ENCODE results near the gene SUCLG2. TPM values are rescaled to one million over a fixed set of nuclear protein-coding genes. Genes with fewer than 3 reads are reported as not detected.

SUCLG2 gene
- polyA plus RNA-seq, 1 donor, result 143 TPM

DNA sequence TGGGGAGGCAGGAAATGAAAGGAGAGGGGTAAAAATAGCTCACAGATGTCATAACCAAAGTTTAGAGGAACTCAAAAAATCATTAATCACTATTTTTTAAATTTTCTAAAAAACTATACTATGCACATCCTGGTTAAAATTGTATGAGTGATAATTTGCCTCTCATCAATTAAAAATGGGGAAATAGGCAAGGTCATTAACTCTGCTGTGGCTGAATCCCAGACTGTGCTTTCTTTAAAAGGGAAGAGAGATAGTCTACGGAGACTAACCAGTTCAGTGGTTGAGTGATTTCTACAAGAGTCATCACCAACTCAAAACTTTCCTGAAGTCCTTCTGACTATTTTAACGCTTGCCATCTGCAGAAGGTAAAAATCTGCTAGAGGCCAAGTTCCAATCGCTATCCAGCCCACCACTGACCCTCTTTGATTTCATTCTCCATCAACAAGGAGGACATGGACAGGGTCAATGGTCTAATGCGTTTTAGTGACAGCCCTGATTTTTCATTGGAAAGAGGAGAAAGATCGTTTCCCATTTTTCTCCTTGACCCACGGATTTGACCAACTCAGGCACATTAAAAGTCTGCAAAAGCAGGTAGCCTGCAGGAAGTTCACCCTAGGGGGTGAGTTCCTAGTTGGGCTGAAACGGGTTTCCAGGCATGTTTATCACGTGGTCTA is 850 bp downstream of the SUCLG2 start:
- Histone ChIP-seq H3K4me1 (ENCODE audit: control insufficient read depth, insufficient read depth, low read length) (peaks cover 17% of the 10 kb centered on the region), H3K36me3 (ENCODE audit: control insufficient read depth, insufficient read depth, low read length) (no peaks in the 10 kb centered on the region), H3K27me3 (ENCODE audit: control insufficient read depth, insufficient read depth, low read length) (no peaks in the 10 kb centered on the region), H3K9me3 (ENCODE audit: control insufficient read depth, low read depth, low read length) (no peaks in the 10 kb centered on the region), H3K27ac (ENCODE audit: low read length) (peak overlapping the region; percentile 88), H3K4me3 (ENCODE audit: low read length) (peak overlapping the region; percentile 85)
- DNase-seq, result no peak
- 0% methylated on average over 1 of the region's 8 CpGs for WGBS (ENCODE audit: insufficient coverage, low lambda C conversion rate)

DNA sequence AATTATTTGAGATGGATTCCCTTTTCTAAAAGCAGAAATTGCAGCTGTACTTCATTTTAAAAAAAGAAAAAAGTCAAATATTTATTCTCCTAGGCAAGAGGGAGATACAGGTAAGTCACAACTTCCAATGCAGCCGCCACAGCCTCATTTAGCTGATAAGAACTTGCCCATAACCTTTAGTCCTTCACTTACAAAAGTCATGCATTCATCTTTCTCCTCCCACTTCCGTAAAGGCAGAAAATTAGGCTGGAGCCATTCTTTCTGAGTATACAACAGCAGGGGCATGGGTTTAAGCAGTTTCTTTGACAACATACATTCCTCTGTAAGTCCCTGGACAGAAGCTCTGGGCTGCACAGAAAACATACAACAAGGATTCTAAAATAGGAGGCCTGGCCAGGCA is 4.3 kb downstream of the SUCLG2 start:
- peaks cover 39% of the 10 kb centered on the region for H3K4me1 ChIP-seq (ENCODE audit: control insufficient read depth, insufficient read depth, low read length)
- no peaks in the 10 kb centered on the region for H3K27me3 ChIP-seq (ENCODE audit: control insufficient read depth, insufficient read depth, low read length)
- no peak overlapping the region for H3K4me3 ChIP-seq (ENCODE audit: low read length)
- DNase-seq, result peak; percentile 40 to 68
- no peaks in the 10 kb centered on the region for H3K9me3 ChIP-seq (ENCODE audit: control insufficient read depth, low read depth, low read length)
- no CpG with 5 or more reads among the region's 2 CpGs for WGBS (ENCODE audit: insufficient coverage, low lambda C conversion rate)
- H3K27ac ChIP-seq (ENCODE audit: low read length), result peak overlapping the region; percentile 80
- no peaks in the 10 kb centered on the region for H3K36me3 ChIP-seq (ENCODE audit: control insufficient read depth, insufficient read depth, low read length)

- Histone ChIP-seq H3K36me3 (ENCODE audit: control insufficient read depth, insufficient read depth, low read length) (no peaks in the 10 kb centered on the region), H3K4me3 (ENCODE audit: low read length) (no peak overlapping the region), H3K9me3 (ENCODE audit: control insufficient read depth, low read depth, low read length) (no peaks in the 10 kb centered on the region), H3K4me1 (ENCODE audit: control insufficient read depth, insufficient read depth, low read length) (peaks cover 39% of the 10 kb centered on the region), H3K27me3 (ENCODE audit: control insufficient read depth, insufficient read depth, low read length) (no peaks in the 10 kb centered on the region), H3K27ac (ENCODE audit: low read length) (peak overlapping the region; percentile 80)
- 29% methylated on average over 1 of the region's 3 CpGs for WGBS (ENCODE audit: insufficient coverage, low lambda C conversion rate)
- no peak for DNase-seq
Observed at GRCh38 chr3:67649681-67650080, 4.7 kb downstream of the SUCLG2 start.

GRCh38 chr3:67648701-67649100 is 5.7 kb downstream of the SUCLG2 start:
- H3K27ac ChIP-seq (ENCODE audit: low read length), result peak overlapping the region; percentile 80
- DNase-seq, result no peak
- no peaks in the 10 kb centered on the region for H3K9me3 ChIP-seq (ENCODE audit: control insufficient read depth, low read depth, low read length)
- H3K4me3 ChIP-seq (ENCODE audit: low read length), result no peak overlapping the region
- no peaks in the 10 kb centered on the region for H3K36me3 ChIP-seq (ENCODE audit: control insufficient read depth, insufficient read depth, low read length)
- no CpG with 5 or more reads among the region's 4 CpGs for WGBS (ENCODE audit: insufficient coverage, low lambda C conversion rate)
- no peaks in the 10 kb centered on the region for H3K27me3 ChIP-seq (ENCODE audit: control insufficient read depth, insufficient read depth, low read length)
- peaks cover 39% of the 10 kb centered on the region for H3K4me1 ChIP-seq (ENCODE audit: control insufficient read depth, insufficient read depth, low read length)

- Histone ChIP-seq H3K4me3 (ENCODE audit: low read length) (no peak overlapping the region), H3K36me3 (ENCODE audit: control insufficient read depth, insufficient read depth, low read length) (peaks cover 2% of the 10 kb centered on the region), H3K9me3 (ENCODE audit: control insufficient read depth, low read depth, low read length) (no peaks in the 10 kb centered on the region), H3K27ac (ENCODE audit: low read length) (peak overlapping the region; percentile 80), H3K27me3 (ENCODE audit: control insufficient read depth, insufficient read depth, low read length) (no peaks in the 10 kb centered on the region), H3K4me1 (ENCODE audit: control insufficient read depth, insufficient read depth, low read length) (peaks cover 39% of the 10 kb centered on the region)
- peak; percentile 40 to 78 for DNase-seq
- no CpG with 5 or more reads among the region's 4 CpGs for WGBS (ENCODE audit: insufficient coverage, low lambda C conversion rate)
Observed at GRCh38 chr3:67648229-67648628, 6.2 kb downstream of the SUCLG2 start.

- Histone ChIP-seq H3K36me3 (ENCODE audit: control insufficient read depth, insufficient read depth, low read length) (peaks cover 2% of the 10 kb centered on the region), H3K4me3 (ENCODE audit: low read length) (no peak overlapping the region), H3K27me3 (ENCODE audit: control insufficient read depth, insufficient read depth, low read length) (no peaks in the 10 kb centered on the region), H3K9me3 (ENCODE audit: control insufficient read depth, low read depth, low read length) (no peaks in the 10 kb centered on the region), H3K27ac (ENCODE audit: low read length) (peak overlapping the region; percentile 80), H3K4me1 (ENCODE audit: control insufficient read depth, insufficient read depth, low read length) (peaks cover 39% of the 10 kb centered on the region)
- DNase-seq, result peak; percentile 75 to 84
- WGBS (ENCODE audit: insufficient coverage, low lambda C conversion rate), result 40% methylated on average over 1 of the region's 5 CpGs
Observed at GRCh38 chr3:67647390-67647878, 7.0 kb downstream of the SUCLG2 start.

GRCh38 chr3:67646586-67647234 is 7.7 kb downstream of the SUCLG2 start:
- WGBS (ENCODE audit: insufficient coverage, low lambda C conversion rate), result 100% methylated on average over 1 of the region's 8 CpGs
- Histone ChIP-seq H3K4me1 (ENCODE audit: control insufficient read depth, insufficient read depth, low read length) (peaks cover 39% of the 10 kb centered on the region), H3K27me3 (ENCODE audit: control insufficient read depth, insufficient read depth, low read length) (no peaks in the 10 kb centered on the region), H3K4me3 (ENCODE audit: low read length) (no peak overlapping the region), H3K9me3 (ENCODE audit: control insufficient read depth, low read depth, low read length) (no peaks in the 10 kb centered on the region), H3K27ac (ENCODE audit: low read length) (peak overlapping the region; percentile 80), H3K36me3 (ENCODE audit: control insufficient read depth, insufficient read depth, low read length) (peaks cover 2% of the 10 kb centered on the region)
- DNase-seq, result no peak

- Histone ChIP-seq H3K36me3 (ENCODE audit: control insufficient read depth, insufficient read depth, low read length) (peaks cover 2% of the 10 kb centered on the region), H3K27me3 (ENCODE audit: control insufficient read depth, insufficient read depth, low read length) (no peaks in the 10 kb centered on the region), H3K4me3 (ENCODE audit: low read length) (no peak overlapping the region), H3K4me1 (ENCODE audit: control insufficient read depth, insufficient read depth, low read length) (peaks cover 31% of the 10 kb centered on the region), H3K27ac (ENCODE audit: low read length) (no peak overlapping the region), H3K9me3 (ENCODE audit: control insufficient read depth, low read depth, low read length) (no peaks in the 10 kb centered on the region)
- no peak for DNase-seq
- WGBS (ENCODE audit: insufficient coverage, low lambda C conversion rate), result 100% methylated on average over 1 of the region's 1 CpG
Observed at GRCh38 chr3:67644827-67645226, 9.6 kb downstream of the SUCLG2 start.

GRCh38 chr3:67642734-67643133 is 11.7 kb downstream of the SUCLG2 start:
- no peaks in the 10 kb centered on the region for H3K27me3 ChIP-seq (ENCODE audit: control insufficient read depth, insufficient read depth, low read length)
- H3K4me1 ChIP-seq (ENCODE audit: control insufficient read depth, insufficient read depth, low read length), result peaks cover 15% of the 10 kb centered on the region
- H3K27ac ChIP-seq (ENCODE audit: low read length), result no peak overlapping the region
- WGBS (ENCODE audit: insufficient coverage, low lambda C conversion rate), result no CpG with 5 or more reads among the region's 1 CpG
- peaks cover 5% of the 10 kb centered on the region for H3K36me3 ChIP-seq (ENCODE audit: control insufficient read depth, insufficient read depth, low read length)
- no peaks in the 10 kb centered on the region for H3K9me3 ChIP-seq (ENCODE audit: control insufficient read depth, low read depth, low read length)
- no peak for DNase-seq
- no peak overlapping the region for H3K4me3 ChIP-seq (ENCODE audit: low read length)

- no peak overlapping the region for H3K4me3 ChIP-seq (ENCODE audit: low read length)
- WGBS (ENCODE audit: insufficient coverage, low lambda C conversion rate), result 100% methylated on average over 2 of the region's 4 CpGs
- H3K27me3 ChIP-seq (ENCODE audit: control insufficient read depth, insufficient read depth, low read length), result no peaks in the 10 kb centered on the region
Observed at GRCh38 chr3:67642190-67642589, 12.2 kb downstream of the SUCLG2 start.

More at GRCh38 chr3:67642190-67642589, 12.2 kb downstream of the SUCLG2 start:
- no peak for DNase-seq
- H3K4me1 ChIP-seq (ENCODE audit: control insufficient read depth, insufficient read depth, low read length), result peaks cover 9% of the 10 kb centered on the region
- no peak overlapping the region for H3K27ac ChIP-seq (ENCODE audit: low read length)
- no peaks in the 10 kb centered on the region for H3K9me3 ChIP-seq (ENCODE audit: control insufficient read depth, low read depth, low read length)
- peaks cover 7% of the 10 kb centered on the region for H3K36me3 ChIP-seq (ENCODE audit: control insufficient read depth, insufficient read depth, low read length)
